Neural cell (in vitro differentiated cells): ENCODE results near the gene ATP2B2.

Experiments used
- EP300 ChIP-seq: fragments of 450-650 bp; conservative IDR thresholded peaks from 2 replicates; pipeline ENCODE4 v1.6.1; 2014; ENCODE audit warnings: antibody characterized with exemption, mild to moderate bottlenecking, moderate library complexity; ENCODE audit not compliant: poor library complexity, severe bottlenecking
- TF ChIP-seq, protein P1 (sequence below): fragments of 450-650 bp; IDR thresholded peaks from 2 replicates; pipeline ENCODE4 v1.5.1; 2014; ENCODE audit warnings: antibody characterized with exemption, mild to moderate bottlenecking, moderate library complexity; ENCODE audit not compliant: poor library complexity, severe bottlenecking

DNA sequence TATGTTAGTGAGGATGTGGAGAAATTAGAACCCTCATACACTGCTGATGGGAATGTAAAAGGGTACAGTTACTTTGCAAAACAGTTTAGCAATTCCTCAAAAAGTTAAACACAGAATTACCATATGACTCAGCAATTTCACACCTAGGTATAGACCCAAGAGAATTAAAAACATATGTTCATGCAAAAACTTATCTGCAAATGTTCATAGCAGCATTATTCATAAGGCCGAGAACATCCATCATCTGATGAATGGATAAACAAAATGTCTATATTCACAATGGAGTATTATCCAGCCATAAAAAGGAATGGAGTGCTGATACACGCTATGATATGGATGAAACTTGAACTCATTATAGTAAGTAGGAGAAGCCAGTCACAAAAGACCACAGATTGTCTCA lies 194.8 kb downstream of the ATP2B2 start:
- TF ChIP-seq, protein P1, sequence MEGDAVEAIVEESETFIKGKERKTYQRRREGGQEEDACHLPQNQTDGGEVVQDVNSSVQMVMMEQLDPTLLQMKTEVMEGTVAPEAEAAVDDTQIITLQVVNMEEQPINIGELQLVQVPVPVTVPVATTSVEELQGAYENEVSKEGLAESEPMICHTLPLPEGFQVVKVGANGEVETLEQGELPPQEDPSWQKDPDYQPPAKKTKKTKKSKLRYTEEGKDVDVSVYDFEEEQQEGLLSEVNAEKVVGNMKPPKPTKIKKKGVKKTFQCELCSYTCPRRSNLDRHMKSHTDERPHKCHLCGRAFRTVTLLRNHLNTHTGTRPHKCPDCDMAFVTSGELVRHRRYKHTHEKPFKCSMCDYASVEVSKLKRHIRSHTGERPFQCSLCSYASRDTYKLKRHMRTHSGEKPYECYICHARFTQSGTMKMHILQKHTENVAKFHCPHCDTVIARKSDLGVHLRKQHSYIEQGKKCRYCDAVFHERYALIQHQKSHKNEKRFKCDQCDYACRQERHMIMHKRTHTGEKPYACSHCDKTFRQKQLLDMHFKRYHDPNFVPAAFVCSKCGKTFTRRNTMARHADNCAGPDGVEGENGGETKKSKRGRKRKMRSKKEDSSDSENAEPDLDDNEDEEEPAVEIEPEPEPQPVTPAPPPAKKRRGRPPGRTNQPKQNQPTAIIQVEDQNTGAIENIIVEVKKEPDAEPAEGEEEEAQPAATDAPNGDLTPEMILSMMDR: no peak
- no peak for TF ChIP-seq EP300
